ENCODE data around the gene VEPH1. TPM values are rescaled to one million over a fixed set of nuclear protein-coding genes. Genes with fewer than 3 reads are reported as not detected.

Gene VEPH1
- 14.8 and 17.5 TPM in 2 replicates for total RNA-seq

GRCh38 chr3:157502916-157503595 is at the start of gene VEPH1:
TSS of gene VEPH1 (minus strand) at chr3:157503416. CDS start at chr3:157495349, 8,067 bp downstream.

GRCh38 chr3:157436583-157437291 is 66.5 kb downstream of the VEPH1 start, which contains the start of gene PTX3:
TSS of gene PTX3 (plus strand) at chr3:157436850. CDS start at chr3:157436934, 84 bp downstream.

Other genes with a start within 250 kb of the VEPH1 start
- gene PTX3, start 66.6 kb downstream of the VEPH1 start, total RNA-seq = 22.1 and 44.3 TPM in 2 replicates